Osteoblast (primary cell): ENCODE data around the gene COLQ. TPM values are rescaled to one million over a fixed set of nuclear protein-coding genes. Genes with fewer than 3 reads are reported as not detected.

ENCODE experiments used
- DNase-seq: peaks from one replicate; pipeline ENCODE4 v3.0.0; 2011; ENCODE audit warnings: low spot score, mixed read lengths; ENCODE audit not compliant: insufficient read length; ENCODE audit errors: missing footprints
- H2AFZ ChIP-seq: 2 replicates; pipeline ENCODE4 v1.6.0; 2011; ENCODE audit warnings: mild to moderate bottlenecking, low read length
- H3K27ac ChIP-seq: 2 replicates; pipeline ENCODE4 v1.5.1; 2011; ENCODE audit warnings: mild to moderate bottlenecking, low read depth, low read length, moderate library complexity
- H3K27me3 ChIP-seq: 2 replicates; pipeline ENCODE4 v1.6.0; 2012; ENCODE audit warnings: mild to moderate bottlenecking, control low read depth, inconsistent platforms, low read length, moderate library complexity; ENCODE audit not compliant: insufficient read depth
- H3K36me3 ChIP-seq: 2 replicates; pipeline ENCODE4 v1.5.1; 2011; ENCODE audit warnings: mild to moderate bottlenecking, low read length, control low read depth, moderate library complexity; ENCODE audit not compliant: insufficient read depth
- H3K4me1 ChIP-seq: 2 replicates; pipeline ENCODE4 v1.5.1; 2011; ENCODE audit warnings: mild to moderate bottlenecking, low read length, control low read depth, moderate library complexity; ENCODE audit not compliant: insufficient read depth
- H3K4me2 ChIP-seq: 2 replicates; pipeline ENCODE4 v1.6.0; 2011; ENCODE audit warnings: mild to moderate bottlenecking, low read length; ENCODE audit not compliant: insufficient read depth
- H3K4me3 ChIP-seq: fragments of 200-600 bp; sonication (generic); 3 replicates; pipeline ENCODE4 v1.5.1; 2012; ENCODE audit warnings: mild to moderate bottlenecking, low read length, inconsistent platforms; ENCODE audit not compliant: insufficient read depth
- H3K79me2 ChIP-seq: 2 replicates; pipeline ENCODE4 v1.6.0; 2012; ENCODE audit warnings: mild to moderate bottlenecking, low read length, control low read depth, inconsistent platforms; ENCODE audit not compliant: insufficient read depth
- H3K9me3 ChIP-seq: 2 replicates; pipeline ENCODE4 v1.5.1; 2011; ENCODE audit warnings: low read depth, low read length, control low read depth
- H4K20me1 ChIP-seq: 2 replicates; pipeline ENCODE4 v1.6.0; 2012; ENCODE audit warnings: mild to moderate bottlenecking, low read length, control low read depth; ENCODE audit not compliant: insufficient read depth
- CTCF ChIP-seq: IDR thresholded peaks from 2 replicates; pipeline ENCODE4 v1.5.1; 2011; ENCODE audit warnings: mild to moderate bottlenecking, low read depth, low read length, moderate library complexity; ENCODE audit errors: extremely low read depth
- total RNA-seq: library from RNA; depleted of rRNA; stranded (reverse); fragments of >200 nt; gene quantifications from 2 replicates; pipeline ENCODE4 v1.2.3, GENCODE V29; 2012

Gene COLQ
- total RNA-seq, 1 donor = 1.4 TPM

DNA sequence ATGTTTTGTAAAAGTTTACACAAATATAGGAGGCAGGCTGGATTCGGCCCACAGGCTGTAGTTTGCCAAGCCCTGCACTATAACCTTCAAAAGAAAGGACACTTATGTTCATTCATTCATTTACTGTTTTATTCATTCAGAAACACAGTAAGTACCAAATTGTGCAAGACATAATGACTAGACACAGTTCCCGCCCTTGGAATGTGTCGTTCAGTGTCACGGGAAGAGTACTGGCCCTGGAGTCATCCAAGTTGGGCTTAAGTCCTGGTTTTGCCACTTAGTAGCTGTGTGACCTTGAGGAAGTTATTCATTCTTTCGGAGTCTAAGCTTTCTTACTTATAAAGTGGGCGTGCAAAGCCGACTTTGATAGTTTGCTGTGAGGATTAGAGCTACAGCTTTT is 22.0 kb downstream of the COLQ start:
- H3K9me3 ChIP-seq = no peaks in the 10 kb centered on the region
- no peak overlapping the region for H3K27ac ChIP-seq
- H3K4me3 ChIP-seq = no peak overlapping the region
- H4K20me1 ChIP-seq = no peaks in the 10 kb centered on the region
- H2AFZ ChIP-seq = no peak overlapping the region
- no peak for DNase-seq
- TF ChIP-seq CTCF = no peak
- H3K36me3 ChIP-seq = no peaks in the 10 kb centered on the region
- no peak overlapping the region for H3K4me2 ChIP-seq
- no peaks in the 10 kb centered on the region for H3K79me2 ChIP-seq
- no peaks in the 10 kb centered on the region for H3K4me1 ChIP-seq
- no peaks in the 10 kb centered on the region for H3K27me3 ChIP-seq

DNA sequence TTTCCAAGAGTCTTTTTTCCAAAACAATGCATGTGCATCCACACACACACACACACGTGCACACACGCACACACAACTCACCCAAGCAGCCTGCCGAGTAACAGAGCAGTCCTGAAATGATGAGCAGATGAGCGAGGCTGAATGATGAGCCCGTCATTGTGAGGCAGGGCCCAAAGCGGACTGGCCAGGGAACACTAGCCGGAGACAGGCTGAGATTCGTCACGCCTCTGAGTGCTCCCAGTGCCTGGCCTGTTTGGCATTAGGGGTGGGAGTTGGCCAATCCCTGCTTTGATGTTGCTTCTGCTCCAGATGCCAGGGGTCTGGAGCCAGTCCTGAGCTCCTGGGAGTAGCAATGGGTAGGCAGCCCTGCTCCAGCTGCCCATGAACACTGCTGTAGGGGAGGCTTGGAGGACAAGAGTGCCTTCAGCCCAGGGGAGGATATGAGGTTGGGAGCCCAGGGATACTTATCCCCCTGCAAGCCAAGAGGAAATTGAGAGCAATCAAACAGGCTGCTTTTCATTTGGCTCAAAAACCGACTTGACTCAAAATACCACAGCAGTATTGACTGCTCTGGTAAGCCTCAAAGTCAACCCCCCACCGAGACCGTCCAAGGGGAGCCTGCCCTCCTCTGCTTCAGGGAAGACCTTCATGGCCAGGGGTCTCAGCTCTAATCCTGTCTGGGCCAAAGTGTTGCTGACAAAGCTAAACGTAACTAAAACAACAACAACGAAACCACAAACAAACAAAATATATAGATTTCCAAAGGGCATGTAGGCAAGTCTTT is 22.9 kb downstream of the COLQ start:
- no peaks in the 10 kb centered on the region for H3K36me3 ChIP-seq
- no peaks in the 10 kb centered on the region for H3K9me3 ChIP-seq
- H3K27me3 ChIP-seq = no peaks in the 10 kb centered on the region
- no peaks in the 10 kb centered on the region for H3K4me1 ChIP-seq
- H3K79me2 ChIP-seq = no peaks in the 10 kb centered on the region
- H2AFZ ChIP-seq = no peak overlapping the region
- H3K27ac ChIP-seq = no peak overlapping the region
- no peaks in the 10 kb centered on the region for H4K20me1 ChIP-seq
- no peak overlapping the region for H3K4me2 ChIP-seq
- no peak overlapping the region for H3K4me3 ChIP-seq
- no peak for DNase-seq
- no peak for TF ChIP-seq CTCF

DNA sequence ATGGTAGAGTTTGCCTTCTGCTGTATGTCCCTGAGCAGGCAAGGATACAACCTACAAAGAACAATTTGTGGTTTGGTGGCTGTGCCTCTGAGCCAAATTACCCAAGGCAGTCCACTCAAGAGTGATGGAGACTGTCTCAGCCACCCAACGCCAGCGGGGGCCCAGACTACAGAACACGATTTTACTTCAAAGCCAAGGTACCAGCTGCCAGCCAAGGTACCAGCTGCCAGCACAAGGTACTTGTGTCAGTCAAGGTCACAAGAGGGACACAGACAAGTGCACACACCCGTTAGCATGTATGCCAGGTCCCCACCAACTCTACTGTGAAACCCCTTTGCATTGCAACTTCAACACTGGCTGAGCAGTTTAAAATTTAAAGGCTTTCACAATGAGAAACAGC is 23.5 kb downstream of the COLQ start:
- Histone ChIP-seq H3K79me2 (no peaks in the 10 kb centered on the region), H3K27ac (no peak overlapping the region), H3K4me1 (no peaks in the 10 kb centered on the region), H3K27me3 (no peaks in the 10 kb centered on the region), H4K20me1 (no peaks in the 10 kb centered on the region), H3K4me3 (no peak overlapping the region), H2AFZ (no peak overlapping the region), H3K4me2 (no peak overlapping the region), H3K36me3 (no peaks in the 10 kb centered on the region), H3K9me3 (no peaks in the 10 kb centered on the region)
- no peak for DNase-seq
- no peak for TF ChIP-seq CTCF

- no peak overlapping the region for H3K4me2 ChIP-seq
These were observed 25.2 kb downstream of the COLQ start for GRCh38 chr3:15496341-15496664.

More at GRCh38 chr3:15496341-15496664, 25.2 kb downstream of the COLQ start:
- no peak overlapping the region for H3K4me3 ChIP-seq
- H3K79me2 ChIP-seq = no peaks in the 10 kb centered on the region
- H3K36me3 ChIP-seq = no peaks in the 10 kb centered on the region
- H3K4me1 ChIP-seq = no peaks in the 10 kb centered on the region
- DNase-seq = no peak
- H4K20me1 ChIP-seq = no peaks in the 10 kb centered on the region
- H3K9me3 ChIP-seq = no peaks in the 10 kb centered on the region
- H2AFZ ChIP-seq = no peak overlapping the region
- H3K27ac ChIP-seq = no peak overlapping the region
- no peak for TF ChIP-seq CTCF
- no peaks in the 10 kb centered on the region for H3K27me3 ChIP-seq
